Measurements from ENCODE around the gene WDFY4. TPM values are rescaled to one million over a fixed set of nuclear protein-coding genes. Genes with fewer than 3 reads are reported as not detected.

The WDFY4 gene
- total RNA-seq, result not detected in 3 replicates
- long read RNA-seq, result 0 reads

GRCh38 chr10:48684792-48685623 is at the start of gene WDFY4:
Gene WDFY4, plus strand, starts transcription at chr10:48684873. Its CDS starts 24,860 bp downstream, at chr10:48709733.
- no peak for TF ChIP-seq CTCF (IDR thresholded peaks at IDR 0.05)
- no peak within 1 kb of the TSS for H3K4me3 Mint-ChIP-seq (ENCODE audit: unreplicated experiment)
- peaks cover 6% of the 10 kb centered on the region for H3K9me3 Mint-ChIP-seq (ENCODE audit: low read depth)
- no peak within 1 kb of the TSS for H3K27ac Mint-ChIP-seq (ENCODE audit: unreplicated experiment)
- H3K27me3 Mint-ChIP-seq (ENCODE audit: low read depth), result peaks cover 11% of the 10 kb centered on the region
- DNase-seq (ENCODE audit: low spot score), result no peak
- H3K36me3 Mint-ChIP-seq (ENCODE audit: low read depth), result peaks cover 2% of the 10 kb centered on the region
- no peaks in the 10 kb centered on the region for H3K4me1 Mint-ChIP-seq (ENCODE audit: low read depth)

- no peak overlapping the region for H3K4me3 Mint-ChIP-seq (ENCODE audit: unreplicated experiment)
- peaks cover 36% of the 10 kb centered on the region for H3K4me1 Mint-ChIP-seq (ENCODE audit: low read depth)
- no peak for DNase-seq (ENCODE audit: low spot score)
- no peaks in the 10 kb centered on the region for H3K36me3 Mint-ChIP-seq (ENCODE audit: low read depth)
- peaks cover 3% of the 10 kb centered on the region for H3K27me3 Mint-ChIP-seq (ENCODE audit: low read depth)
- H3K27ac Mint-ChIP-seq (ENCODE audit: unreplicated experiment), result peak overlapping the region; percentile 90
- no peak for TF ChIP-seq CTCF (IDR thresholded peaks at IDR 0.05)
- peaks cover 10% of the 10 kb centered on the region for H3K9me3 Mint-ChIP-seq (ENCODE audit: low read depth)
These were observed 49.6 kb upstream of the WDFY4 start for GRCh38 chr10:48634984-48635557.

- peaks cover 36% of the 10 kb centered on the region for H3K4me1 Mint-ChIP-seq (ENCODE audit: low read depth)
- DNase-seq (ENCODE audit: low spot score), result no peak
- H3K36me3 Mint-ChIP-seq (ENCODE audit: low read depth), result peaks cover 3% of the 10 kb centered on the region
These were observed 48.4 kb upstream of the WDFY4 start for GRCh38 chr10:48636231-48636630.

GRCh38 chr10:48636901-48637300 is 47.8 kb upstream of the WDFY4 start:
- no peak overlapping the region for H3K27ac Mint-ChIP-seq (ENCODE audit: unreplicated experiment)
- H3K4me1 Mint-ChIP-seq (ENCODE audit: low read depth), result peaks cover 32% of the 10 kb centered on the region
- peaks cover 4% of the 10 kb centered on the region for H3K36me3 Mint-ChIP-seq (ENCODE audit: low read depth)
- H3K4me3 Mint-ChIP-seq (ENCODE audit: unreplicated experiment), result no peak overlapping the region
- TF ChIP-seq CTCF (IDR thresholded peaks at IDR 0.05), result no peak
- DNase-seq (ENCODE audit: low spot score), result peak; percentile 15
- H3K9me3 Mint-ChIP-seq (ENCODE audit: low read depth), result peaks cover 22% of the 10 kb centered on the region
- peaks cover 3% of the 10 kb centered on the region for H3K27me3 Mint-ChIP-seq (ENCODE audit: low read depth)

More at GRCh38 chr10:48636231-48636630, 48.4 kb upstream of the WDFY4 start:
- Mint-ChIP-seq H3K27ac (ENCODE audit: unreplicated experiment) (no peak overlapping the region), H3K9me3 (ENCODE audit: low read depth) (peaks cover 18% of the 10 kb centered on the region), H3K4me3 (ENCODE audit: unreplicated experiment) (no peak overlapping the region), H3K27me3 (ENCODE audit: low read depth) (peaks cover 3% of the 10 kb centered on the region)
- TF ChIP-seq CTCF (IDR thresholded peaks at IDR 0.05), result no peak

- Mint-ChIP-seq H3K27me3 (ENCODE audit: low read depth) (peaks cover 3% of the 10 kb centered on the region), H3K4me3 (ENCODE audit: unreplicated experiment) (no peak overlapping the region), H3K4me1 (ENCODE audit: low read depth) (peaks cover 21% of the 10 kb centered on the region), H3K27ac (ENCODE audit: unreplicated experiment) (no peak overlapping the region), H3K9me3 (ENCODE audit: low read depth) (peaks cover 22% of the 10 kb centered on the region), H3K36me3 (ENCODE audit: low read depth) (peaks cover 6% of the 10 kb centered on the region)
- no peak for TF ChIP-seq CTCF (IDR thresholded peaks at IDR 0.05)
- no peak for DNase-seq (ENCODE audit: low spot score)
These were observed 46.5 kb upstream of the WDFY4 start for GRCh38 chr10:48638158-48638557.

All from chondrocyte (in vitro differentiated cells).